Endodermal cell (in vitro differentiated cells): ENCODE measurements around the gene MIEN1. TPM values are rescaled to one million over a fixed set of nuclear protein-coding genes. Genes with fewer than 3 reads are reported as not detected.

Source experiments
- DNase-seq: peaks from one replicate; pipeline ENCODE4 v3.0.0-alpha.2; 2017
- H3K27ac ChIP-seq: 2 replicates; pipeline ENCODE4 v1.5.1; 2013; ENCODE audit warnings: mild to moderate bottlenecking, low read depth, low read length, moderate library complexity
- H3K27me3 ChIP-seq: 2 replicates; pipeline ENCODE4 v1.6.1; 2013; ENCODE audit warnings: mild to moderate bottlenecking, low read length, moderate library complexity; ENCODE audit not compliant: insufficient read depth, control insufficient read depth, poor library complexity, severe bottlenecking
- H3K36me3 ChIP-seq: 2 replicates; pipeline ENCODE4 v1.7.0; 2013; ENCODE audit warnings: mild to moderate bottlenecking, low read length, moderate library complexity; ENCODE audit not compliant: control insufficient read depth, insufficient read depth
- H3K4me1 ChIP-seq: one replicate; pipeline ENCODE4 v1.7.0; 2013; ENCODE audit warnings: low read length; ENCODE audit not compliant: control insufficient read depth, insufficient read depth
- H3K4me3 ChIP-seq: 2 replicates; pipeline ENCODE4 v1.5.1; 2013; ENCODE audit warnings: mild to moderate bottlenecking, low read length, moderate library complexity
- H3K9ac ChIP-seq: 2 replicates; pipeline ENCODE4 v1.6.1; 2013; ENCODE audit warnings: mild to moderate bottlenecking, low read length, moderate library complexity; ENCODE audit not compliant: poor library complexity, severe bottlenecking; ENCODE audit errors: extremely low read depth
- H3K9me3 ChIP-seq: 2 replicates; pipeline ENCODE4 v1.6.1; 2013; ENCODE audit warnings: mild to moderate bottlenecking, low read length, moderate library complexity; ENCODE audit not compliant: control insufficient read depth
- H3K27ac Mint-ChIP-seq: 2 replicates; pipeline ENCODE4 v1.8.0; 2020; ENCODE audit warnings: mixed read lengths
- H3K27me3 Mint-ChIP-seq: 2 replicates; pipeline ENCODE4 v1.8.0; 2021; ENCODE audit warnings: mild to moderate bottlenecking, mixed read lengths; ENCODE audit not compliant: insufficient read depth
- H3K36me3 Mint-ChIP-seq: 2 replicates; pipeline ENCODE4 v1.8.0; 2020; ENCODE audit warnings: low read depth, mixed read lengths
- H3K4me1 Mint-ChIP-seq: 2 replicates; pipeline ENCODE4 v1.8.0; 2020; ENCODE audit warnings: mixed read lengths
- H3K4me3 Mint-ChIP-seq: 2 replicates; pipeline ENCODE4 v1.8.0; 2020; ENCODE audit warnings: mild to moderate bottlenecking, moderate library complexity, mixed read lengths
- H3K9me3 Mint-ChIP-seq: 2 replicates; pipeline ENCODE4 v1.8.0; 2020; ENCODE audit warnings: mild to moderate bottlenecking, mixed read lengths
- WGBS, 2 experiments: methylation state at CpG; one replicate each; pipeline versions ENCODE4 v1.1.5 to v1.1.7; 2013; ENCODE audit warnings: missing lambda C conversion rate in 2 of 2, mixed read lengths in 1 of 2; ENCODE audit not compliant: insufficient coverage in 1 of 2, insufficient read length in 1 of 2; 5-methylcytosine and 5-hydroxymethylcytosine counted together
- total RNA-seq, 2 donors: library from RNA; stranded (reverse); fragmentation: NEBNext Ultra II Directional in 1 of 2; extraction: Animal tissue kit (Norgen Biotek cat#: 25700) in 1 of 2; gene quantifications; 2 replicates in 1 of 2; 3 replicates in 1 of 2; pipeline ENCODE4 v1.2.1, GENCODE V29; 2021
- TF ChIP-seq, protein P1 (sequence below): fragments of 200-600 bp; sonication (generic); conservative IDR thresholded peaks from 2 replicates; pipeline ENCODE4 v1.5.0; 2021; ENCODE audit warnings: antibody characterized with exemption, mild to moderate bottlenecking

Gene MIEN1
- total RNA-seq, 2 donors from 2014 or later: 42.6 to 57.0 TPM

DNA sequence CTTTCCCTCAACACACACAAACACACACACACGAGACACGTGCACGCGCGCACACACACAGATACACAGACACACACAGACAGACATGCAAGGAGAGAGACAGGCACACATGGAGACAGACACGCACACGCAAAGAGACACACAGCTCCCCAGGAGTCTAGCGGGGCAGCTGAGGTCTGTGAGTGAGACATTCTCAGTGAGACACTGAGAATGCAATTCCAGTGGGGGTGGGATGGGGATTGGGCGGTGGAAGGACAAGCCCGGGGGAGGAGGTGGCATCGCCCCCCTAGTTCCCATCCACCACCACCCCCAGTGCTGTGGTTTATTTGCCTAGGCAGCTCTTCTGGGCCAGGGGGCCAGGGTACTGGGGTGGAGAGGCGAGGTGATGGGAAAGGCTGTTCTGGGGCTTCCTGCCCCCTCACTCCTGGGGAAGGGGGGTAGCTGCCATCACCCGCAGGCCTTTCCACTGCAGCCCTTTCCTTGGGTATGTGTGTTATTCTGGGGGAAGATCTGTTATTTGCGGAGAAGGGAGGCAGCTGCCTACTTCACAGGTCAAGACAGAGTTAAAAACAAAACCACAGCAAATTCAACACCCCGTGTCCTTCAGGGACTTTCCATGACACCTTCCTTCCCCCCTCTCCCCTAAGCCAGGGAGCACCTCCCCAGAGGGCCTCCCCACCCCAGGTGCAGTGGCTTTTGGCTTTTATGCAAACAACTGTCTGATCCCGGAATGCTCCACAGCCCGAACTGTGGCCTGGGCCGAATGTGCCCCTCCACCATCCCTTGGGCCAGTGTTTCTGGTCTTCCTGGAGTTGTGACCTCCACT is 25.4 kb upstream of the MIEN1 start:
- H3K9me3 ChIP-seq: no peaks in the 10 kb centered on the region
- Mint-ChIP-seq H3K36me3 (no peaks in the 10 kb centered on the region), H3K4me3 (peak overlapping the region; percentile 52), H3K4me1 (peaks cover 26% of the 10 kb centered on the region), H3K27me3 (no peaks in the 10 kb centered on the region), H3K9me3 (no peaks in the 10 kb centered on the region), H3K27ac (no peak overlapping the region)
- H3K9ac ChIP-seq: no peak overlapping the region
- peaks cover 3% of the 10 kb centered on the region for H3K4me1 ChIP-seq
- DNase-seq: peak; percentile 64
- no peak overlapping the region for H3K27ac ChIP-seq
- 67 to 73% methylated on average over 2 to 14 of the region's 18 CpGs for WGBS, 2 experiments
- peaks cover 6% of the 10 kb centered on the region for H3K27me3 ChIP-seq
- TF ChIP-seq, protein P1, sequence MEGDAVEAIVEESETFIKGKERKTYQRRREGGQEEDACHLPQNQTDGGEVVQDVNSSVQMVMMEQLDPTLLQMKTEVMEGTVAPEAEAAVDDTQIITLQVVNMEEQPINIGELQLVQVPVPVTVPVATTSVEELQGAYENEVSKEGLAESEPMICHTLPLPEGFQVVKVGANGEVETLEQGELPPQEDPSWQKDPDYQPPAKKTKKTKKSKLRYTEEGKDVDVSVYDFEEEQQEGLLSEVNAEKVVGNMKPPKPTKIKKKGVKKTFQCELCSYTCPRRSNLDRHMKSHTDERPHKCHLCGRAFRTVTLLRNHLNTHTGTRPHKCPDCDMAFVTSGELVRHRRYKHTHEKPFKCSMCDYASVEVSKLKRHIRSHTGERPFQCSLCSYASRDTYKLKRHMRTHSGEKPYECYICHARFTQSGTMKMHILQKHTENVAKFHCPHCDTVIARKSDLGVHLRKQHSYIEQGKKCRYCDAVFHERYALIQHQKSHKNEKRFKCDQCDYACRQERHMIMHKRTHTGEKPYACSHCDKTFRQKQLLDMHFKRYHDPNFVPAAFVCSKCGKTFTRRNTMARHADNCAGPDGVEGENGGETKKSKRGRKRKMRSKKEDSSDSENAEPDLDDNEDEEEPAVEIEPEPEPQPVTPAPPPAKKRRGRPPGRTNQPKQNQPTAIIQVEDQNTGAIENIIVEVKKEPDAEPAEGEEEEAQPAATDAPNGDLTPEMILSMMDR: no peak
- no peaks in the 10 kb centered on the region for H3K36me3 ChIP-seq
- no peak overlapping the region for H3K4me3 ChIP-seq

DNA sequence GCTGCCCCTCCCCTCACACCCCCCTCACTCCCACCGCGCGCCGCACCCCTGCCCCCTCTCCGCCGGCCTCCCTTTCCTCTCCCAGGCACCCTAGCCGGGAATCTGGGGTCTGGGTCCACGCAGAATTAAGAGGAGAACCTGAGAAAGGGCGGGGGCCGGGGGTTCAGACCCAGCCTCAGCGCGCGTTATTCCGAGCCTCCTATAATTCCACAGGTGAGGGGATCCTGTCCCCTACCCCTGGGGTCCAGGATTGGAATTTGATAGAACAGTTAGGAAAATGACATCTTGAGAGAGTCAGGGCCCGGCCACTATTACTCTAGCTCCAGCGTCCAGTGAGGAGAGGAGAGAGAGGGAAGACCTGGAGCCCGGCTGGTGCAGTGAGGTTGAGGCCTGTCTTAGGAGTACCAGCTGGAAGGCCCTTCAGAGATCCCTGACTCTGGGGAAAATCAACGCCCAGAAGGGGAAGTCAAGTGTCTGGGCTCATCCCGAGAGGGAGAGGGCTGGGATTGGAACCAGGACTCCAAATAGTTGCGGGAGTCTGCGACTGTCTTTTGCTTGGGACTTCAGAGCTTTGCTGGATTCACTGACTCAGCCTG is 24.7 kb upstream of the MIEN1 start:
- H3K27me3 Mint-ChIP-seq: no peaks in the 10 kb centered on the region
- Histone ChIP-seq H3K4me3 (peak overlapping the region; percentile 72), H3K27me3 (peaks cover 6% of the 10 kb centered on the region), H3K9ac (no peak overlapping the region), H3K9me3 (no peaks in the 10 kb centered on the region), H3K4me1 (peaks cover 3% of the 10 kb centered on the region), H3K27ac (no peak overlapping the region), H3K36me3 (no peaks in the 10 kb centered on the region)
- H3K9me3 Mint-ChIP-seq: no peaks in the 10 kb centered on the region
- no peaks in the 10 kb centered on the region for H3K36me3 Mint-ChIP-seq
- TF ChIP-seq, protein P1: no peak
- H3K4me1 Mint-ChIP-seq: peaks cover 26% of the 10 kb centered on the region
- peak overlapping the region; percentile 52 for H3K4me3 Mint-ChIP-seq
- no peak overlapping the region for H3K27ac Mint-ChIP-seq
- DNase-seq: peak; percentile 85
- WGBS, 2 experiments: 40 to 50% methylated on average over 11 to 21 of the region's 21 CpGs

DNA sequence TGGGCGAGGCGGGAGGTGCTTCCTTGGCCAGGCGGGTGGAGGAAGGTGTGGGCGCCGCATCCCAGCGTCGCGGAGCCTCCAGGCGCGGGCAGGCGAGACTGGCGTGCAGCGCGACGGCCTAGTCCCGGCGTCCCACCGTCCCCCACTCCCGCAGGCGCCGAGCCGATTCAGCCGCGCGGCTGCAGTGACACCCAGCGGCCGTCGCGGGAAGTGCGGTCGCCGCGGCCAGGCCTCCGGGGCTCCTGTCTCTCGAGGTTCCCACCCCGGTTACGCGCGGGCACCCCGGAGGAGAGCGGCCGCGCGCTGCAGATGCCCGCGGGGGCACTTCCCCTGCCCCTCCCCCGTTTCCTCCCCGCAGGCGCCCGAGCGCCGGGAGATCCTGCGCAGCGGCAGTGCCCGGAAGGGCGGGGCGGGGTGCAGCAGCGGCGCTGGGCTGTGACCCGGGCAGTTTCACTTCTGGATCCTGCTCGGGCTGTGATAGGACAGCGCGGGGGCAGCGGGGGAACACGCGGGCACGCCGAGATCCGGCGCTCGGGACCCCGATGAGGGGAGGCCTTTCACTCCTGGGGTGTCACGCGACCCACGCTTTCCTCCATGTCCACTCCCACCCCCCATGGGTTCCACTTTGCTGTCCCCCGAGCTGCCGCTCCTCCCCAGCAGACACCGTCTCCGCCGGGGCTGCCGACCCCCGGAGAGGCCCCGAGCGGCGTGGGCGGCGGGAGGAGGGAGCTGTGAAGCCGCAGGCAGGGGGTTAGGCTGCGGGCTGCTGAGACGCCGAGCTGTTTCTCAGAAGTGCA is 24.0 kb upstream of the MIEN1 start:
- Mint-ChIP-seq H3K36me3 (no peaks in the 10 kb centered on the region), H3K4me3 (peak overlapping the region; percentile 52), H3K27ac (no peak overlapping the region), H3K9me3 (no peaks in the 10 kb centered on the region), H3K27me3 (no peaks in the 10 kb centered on the region), H3K4me1 (peaks cover 26% of the 10 kb centered on the region)
- H3K4me1 ChIP-seq: peaks cover 3% of the 10 kb centered on the region
- H3K27ac ChIP-seq: no peak overlapping the region
- H3K36me3 ChIP-seq: no peaks in the 10 kb centered on the region
- WGBS, 2 experiments: 1% methylated on average over 13 to 91 of the region's 91 CpGs
- H3K27me3 ChIP-seq: peaks cover 6% of the 10 kb centered on the region
- TF ChIP-seq, protein P1: peak; percentile 99
- H3K4me3 ChIP-seq: peak overlapping the region; percentile 72
- DNase-seq: peak; percentile 96
- no peaks in the 10 kb centered on the region for H3K9me3 ChIP-seq
- no peak overlapping the region for H3K9ac ChIP-seq
